SU-DHL-6 (cell line): ENCODE measurements around the gene CCDC167.

ENCODE experiments used
- H2AFZ ChIP-seq: fragments of 200-600 bp; sonication (generic); 2 replicates; pipeline ENCODE4 v1.6.1; 2014; ENCODE audit warnings: low read depth, mild to moderate bottlenecking, moderate library complexity, mixed read lengths, antibody characterized with exemption, low read length; ENCODE audit not compliant: severe bottlenecking
- H3F3A ChIP-seq: fragments of 200-600 bp; shearing (Covaris generic); 2 replicates; pipeline ENCODE4 v1.6.0; 2016; ENCODE audit warnings: antibody characterized with exemption, mild to moderate bottlenecking; ENCODE audit not compliant: insufficient read depth
- H3K27ac ChIP-seq: fragments of 200-600 bp; sonication (generic); 2 replicates; pipeline ENCODE4 v1.5.1; 2016; ENCODE audit warnings: low read depth, mild to moderate bottlenecking, low read length, moderate library complexity, mixed read lengths
- H3K27me3 ChIP-seq: fragments of 200-600 bp; sonication (generic), shearing (Covaris generic); 2 replicates; pipeline ENCODE4 v1.6.0; 2014; ENCODE audit warnings: mild to moderate bottlenecking, low read length
- H3K36me3 ChIP-seq: fragments of 200-600 bp; sonication (generic); 2 replicates; pipeline ENCODE4 v1.6.1; 2014; ENCODE audit warnings: mild to moderate bottlenecking, low read length, mixed read lengths
- H3K4me2 ChIP-seq: fragments of 300-600, 200-600 bp; shearing (Covaris generic), sonication (generic); 2 replicates; pipeline ENCODE4 v1.6.0; 2014; ENCODE audit warnings: low read length, low read depth, mild to moderate bottlenecking; ENCODE audit not compliant: poor library complexity, severe bottlenecking
- H3K4me3 ChIP-seq: fragments of 200-600 bp; sonication (generic); 2 replicates; pipeline ENCODE4 v1.5.1; 2014; ENCODE audit warnings: antibody characterized with exemption, low read length, mild to moderate bottlenecking, mixed read lengths; ENCODE audit not compliant: insufficient read depth, poor library complexity, severe bottlenecking
- H3K79me2 ChIP-seq: fragments of 200-600 bp; sonication (generic); 2 replicates; pipeline ENCODE4 v1.6.1; 2014; ENCODE audit warnings: mild to moderate bottlenecking, low read length, moderate library complexity; ENCODE audit not compliant: insufficient read depth
- H3K9ac ChIP-seq: fragments of 200-600 bp; sonication (generic); 2 replicates; pipeline ENCODE4 v1.7.0; 2014; ENCODE audit warnings: mild to moderate bottlenecking, low read length
- H3K9me2 ChIP-seq: fragments of 200-600 bp; sonication (generic); replicated peaks from 2 replicates; pipeline ENCODE4 v1.6.1; 2014; ENCODE audit warnings: low read length; ENCODE audit not compliant: insufficient read depth
- H3K9me3 ChIP-seq: fragments of 200-600 bp; sonication (generic); 2 replicates; pipeline ENCODE4 v1.6.1; 2014; ENCODE audit warnings: low read length, mixed read lengths; ENCODE audit not compliant: insufficient read depth
- H4K20me1 ChIP-seq: fragments of 200-600 bp; sonication (generic); 2 replicates; pipeline ENCODE4 v1.6.1; 2014; ENCODE audit warnings: low read depth, mild to moderate bottlenecking, antibody characterized with exemption, low read length, moderate library complexity, mixed read lengths
- CTCF ChIP-seq: fragments of 200-600 bp; sonication (generic); IDR thresholded peaks from one replicate; pipeline ENCODE4 v1.5.1; 2017; ENCODE audit warnings: antibody characterized with exemption, mild to moderate bottlenecking, low read length, moderate library complexity; ENCODE audit not compliant: insufficient read depth, poor library complexity, severe bottlenecking
- EZH2phosphoT487 ChIP-seq: fragments of 200-600 bp; sonication (generic), shearing (Covaris generic); conservative IDR thresholded peaks from 2 replicates; pipeline ENCODE4 v1.6.1; 2018; ENCODE audit warnings: mild to moderate bottlenecking, antibody characterized with exemption, low read length, moderate library complexity, mixed read lengths

Gene CCDC167

GRCh38 chr6:37467718-37468117 is 32.0 kb downstream of the CCDC167 start:
- no peak overlapping the region for H3K27ac ChIP-seq
- no peak overlapping the region for H3K9ac ChIP-seq
- H3K9me2 ChIP-seq = no peaks in the 10 kb centered on the region
- H3K36me3 ChIP-seq = peaks cover 12% of the 10 kb centered on the region; the same call in 1 of the 2 replicates
- H3K79me2 ChIP-seq = no peaks in the 10 kb centered on the region
- H3K4me3 ChIP-seq = no peak overlapping the region
- no peak for TF ChIP-seq EZH2phosphoT487
- no peak for TF ChIP-seq CTCF
- H3K4me2 ChIP-seq = no peak overlapping the region
- H3F3A ChIP-seq = no peaks in the 10 kb centered on the region
- H4K20me1 ChIP-seq = no peaks in the 10 kb centered on the region
- H3K9me3 ChIP-seq = 0 out of 2 replicates have a peak, but pooled peaks cover 4% of the 10 kb centered on the region
- no peaks in the 10 kb centered on the region for H3K27me3 ChIP-seq
- no peak overlapping the region for H2AFZ ChIP-seq

GRCh38 chr6:37463110-37463509 is 36.6 kb downstream of the CCDC167 start:
- no peaks in the 10 kb centered on the region for H3K79me2 ChIP-seq

GRCh38 chr6:37460805-37461204 is 38.9 kb downstream of the CCDC167 start:
- Histone ChIP-seq H3K9me3 (no peaks in the 10 kb centered on the region), H3K9me2 (no peaks in the 10 kb centered on the region), H2AFZ (no peak overlapping the region), H3K9ac (no peak overlapping the region), H3K27ac (no peak overlapping the region), H3K4me3 (no peak overlapping the region), H3K4me2 (no peak overlapping the region), H3K36me3 (no peaks in the 10 kb centered on the region), H3K79me2 (no peaks in the 10 kb centered on the region), H4K20me1 (no peaks in the 10 kb centered on the region), H3F3A (no peaks in the 10 kb centered on the region), H3K27me3 (no peaks in the 10 kb centered on the region)
- TF ChIP-seq CTCF (no peak), EZH2phosphoT487 (no peak)

More at GRCh38 chr6:37463110-37463509, 36.6 kb downstream of the CCDC167 start:
- Histone ChIP-seq H2AFZ (no peak overlapping the region), H3K9ac (no peak overlapping the region), H3F3A (no peaks in the 10 kb centered on the region), H4K20me1 (no peaks in the 10 kb centered on the region), H3K27me3 (no peaks in the 10 kb centered on the region), H3K4me3 (no peak overlapping the region), H3K36me3 (peaks cover 11% of the 10 kb centered on the region; the same call in 1 of the 2 replicates), H3K27ac (no peak overlapping the region), H3K9me3 (0 out of 2 replicates have a peak, but pooled peaks cover 4% of the 10 kb centered on the region), H3K9me2 (no peaks in the 10 kb centered on the region), H3K4me2 (no peak overlapping the region)
- no peak for TF ChIP-seq CTCF
- no peak for TF ChIP-seq EZH2phosphoT487
